ENCODE measurements around the gene PEF1.

GRCh38 chr1:31618916-31619846, 25.5 kb downstream of the PEF1 start:
- TF ChIP-seq CTCF (IDR thresholded peaks at IDR 0.05) (no peak), EZH2 (IDR thresholded peaks at IDR 0.05; ENCODE audit: borderline replicate concordance, insufficient read depth, low read depth, low read length, poor library complexity, severe bottlenecking) (no peak)
